Lung (tissue), 12 donors: ENCODE data around the gene EDN2. TPM values are rescaled to one million over a fixed set of nuclear protein-coding genes. Genes with fewer than 3 reads are reported as not detected.

Experiments
- ATAC-seq: fragments of 200-7000 bp; cut with Tn5 transposase; one replicate; pipeline ENCODE4 v1.9.1; 2020; ENCODE audit warnings: moderate number of reproducible peaks; ENCODE audit not compliant: insufficient read depth, low FRiP score
- DNase-seq, 3 donors: peaks; one replicate each; pipeline ENCODE4 v3.0.0-alpha.2; 2013 to 2017
- H3K27ac ChIP-seq, 2 donors: one replicate each; pipeline ENCODE4 v1.5.1; 2013; ENCODE audit warnings: mild to moderate bottlenecking in 2 of 2, moderate library complexity in 2 of 2, control low read depth in 1 of 2, inconsistent platforms in 1 of 2, low read depth in 1 of 2, low read length in 1 of 2
- H3K27me3 ChIP-seq, 3 donors: one replicate each; pipeline ENCODE4 v1.5.1; 2013; ENCODE audit warnings: low read length in 2 of 3; ENCODE audit not compliant: control insufficient read depth in 3 of 3, insufficient read depth in 3 of 3
- H3K36me3 ChIP-seq, 4 donors: one replicate each; pipeline ENCODE4 v1.5.1; 2013; ENCODE audit warnings: low read length in 4 of 4, mild to moderate bottlenecking in 1 of 4, moderate library complexity in 1 of 4; ENCODE audit not compliant: control insufficient read depth in 4 of 4, insufficient read depth in 4 of 4
- H3K4me1 ChIP-seq, 5 donors: one replicate each; pipeline ENCODE4 v1.5.1; 2013; ENCODE audit warnings: low read length in 5 of 5, mild to moderate bottlenecking in 2 of 5, moderate library complexity in 1 of 5; ENCODE audit not compliant: control insufficient read depth in 5 of 5, insufficient read depth in 5 of 5
- H3K4me3 ChIP-seq: one replicate; pipeline ENCODE4 v1.5.1; 2013; ENCODE audit warnings: mild to moderate bottlenecking, control low read depth, moderate library complexity
- H3K9ac ChIP-seq, 2 donors: one replicate each; pipeline ENCODE4 v1.5.1; 2013; ENCODE audit warnings: low read length in 2 of 2, control low read depth in 1 of 2; ENCODE audit not compliant: insufficient read depth in 1 of 2
- H3K9me3 ChIP-seq, 4 donors: one replicate each; pipeline ENCODE4 v1.5.1; 2013; ENCODE audit warnings: low read length in 3 of 4, mild to moderate bottlenecking in 1 of 4, moderate library complexity in 1 of 4; ENCODE audit not compliant: control insufficient read depth in 4 of 4, insufficient read depth in 3 of 4
- CTCF ChIP-seq: IDR thresholded peaks from 2 replicates; pipeline ENCODE4 v1.5.1; 2012; ENCODE audit warnings: mild to moderate bottlenecking; ENCODE audit errors: control extremely low read depth, extremely low read depth
- WGBS, 2 donors: extraction: QIAGEN DNeasy Blood & Tissue Kit; methylation state at CpG; one replicate each; pipeline ENCODE4 v1.1.7; 2013; 5-methylcytosine and 5-hydroxymethylcytosine counted together
- polyA plus RNA-seq, 2 donors: library from polyadenylated mRNA; stranded (reverse); fragments of 200-250 nt; gene quantifications; one replicate each; pipeline ENCODE4 v1.2.1, GENCODE V29; 2013
- total RNA-seq, 2 donors: library from RNA; depleted of rRNA in 1 of 2; stranded (reverse); fragments of >200 nt in 1 of 2; gene quantifications; one replicate each; pipeline ENCODE4 v1.2.1, GENCODE V29; 2014 to 2021
- donor health status: control.
- donor health status: control.
- donor health status: Bipolar disorder and iron deficiency.
- donor health status: healthy.
- donor health status: DM: yes; HTN: yes; CAD: no.

The EDN2 gene
- total and polyA plus RNA-seq, 4 donors = 0.85 to 15.2 (median 2.4) TPM

- H3K27ac ChIP-seq = peak overlapping the region; percentile 27 to 75
- TF ChIP-seq CTCF = no peak
- peaks cover 3 to 52% (median 35%) of the 10 kb centered on the region in 5 donors for H3K4me1 ChIP-seq
Observed at GRCh38 chr1:41475346-41475745, 9.1 kb downstream of the EDN2 start.

GRCh38 chr1:41474490-41475271 lies 9.8 kb downstream of the EDN2 start:
- 64 to 86% methylated on average over 17 of the region's 17 CpGs for WGBS, 2 donors
- Histone ChIP-seq H3K4me1 (peaks cover 3 to 52% (median 35%) of the 10 kb centered on the region in 5 donors), H3K9me3 (no peaks in the 10 kb centered on the region), H3K9ac (no peak overlapping the region), H3K27ac (peak overlapping the region; percentile 27 to 75), H3K36me3 (no peaks in the 10 kb centered on the region), H3K4me3 (no peak overlapping the region), H3K27me3 (no peaks in the 10 kb centered on the region)
- DNase-seq = peak; percentile 90 to 95 (median 94)
- ATAC-seq = no peak
- no peak for TF ChIP-seq CTCF

More at GRCh38 chr1:41475346-41475745, 9.1 kb downstream of the EDN2 start:
- Histone ChIP-seq H3K27me3 (no peaks in the 10 kb centered on the region), H3K36me3 (no peaks in the 10 kb centered on the region), H3K4me3 (no peak overlapping the region), H3K9me3 (no peaks in the 10 kb centered on the region), H3K9ac (no peak overlapping the region)
- ATAC-seq (no peak), DNase-seq (no peak)
- 81% methylated on average over 4 of the region's 4 CpGs for WGBS, 2 donors

DNA sequence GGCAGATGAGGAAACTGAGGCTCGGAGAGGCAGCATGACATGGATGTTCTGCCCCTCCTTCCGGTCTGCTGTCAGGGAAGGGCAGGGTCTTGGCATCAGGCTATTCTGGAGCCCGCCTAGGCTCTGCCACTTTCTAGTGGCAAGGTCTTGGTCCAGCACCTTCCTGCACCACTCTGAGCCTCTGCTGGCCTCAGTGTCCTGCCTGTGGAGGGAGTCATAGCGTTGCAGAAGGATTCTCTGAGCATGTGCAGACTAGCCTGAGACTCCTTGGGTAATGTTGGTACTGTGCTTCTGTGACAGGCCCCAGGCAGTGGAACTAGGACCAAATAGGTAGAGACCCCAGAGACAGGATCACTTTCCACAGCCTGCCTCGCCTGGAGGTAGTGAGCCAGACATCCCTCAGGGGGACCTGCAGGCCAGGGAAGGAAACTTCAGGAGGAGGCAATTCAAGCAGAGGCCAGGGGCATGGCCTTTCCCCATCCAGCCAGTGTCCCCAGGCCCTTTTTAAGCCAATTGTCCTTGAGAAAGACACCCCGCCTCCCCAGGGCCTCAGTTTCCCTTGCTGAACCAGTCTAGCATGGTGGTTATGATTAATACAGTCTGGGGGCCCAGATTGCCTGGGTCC lies 10.6 kb downstream of the EDN2 start:
- TF ChIP-seq CTCF = no peak
- Histone ChIP-seq H3K9me3 (no peaks in the 10 kb centered on the region), H3K27me3 (no peaks in the 10 kb centered on the region), H3K9ac (no peak overlapping the region), H3K4me1 (peaks cover 3 to 45% (median 30%) of the 10 kb centered on the region in 5 donors), H3K27ac (peak overlapping the region in 1 of 2 donors; percentile 75), H3K4me3 (no peak overlapping the region), H3K36me3 (no peaks in the 10 kb centered on the region)
- DNase-seq (no peak), ATAC-seq (no peak)
- WGBS, 2 donors = 92 to 96% methylated on average over 6 of the region's 6 CpGs
